H1 (cell line): ENCODE results near the gene GBF1. TPM values are rescaled to one million over a fixed set of nuclear protein-coding genes. Genes with fewer than 3 reads are reported as not detected.

Experiments used
- CTCF ChIA-PET: fragments of 300-600 bp; sonication (Branson Sonifier 250); formaldehyde crosslinking; loops from one replicate; lab custom pipeline; 2021; ENCODE audit not compliant: partially characterized antibody; lab: Charles Lee
- POLR2A ChIA-PET: fragments of 300-600 bp; sonication (Branson Sonifier 250); formaldehyde crosslinking; loops from one replicate; lab custom pipeline; 2021; ENCODE audit warnings: inconsistent platforms; ENCODE audit not compliant: partially characterized antibody; lab: Charles Lee
- DNase-seq, 2 experiments: peaks; one replicate each; pipeline versions ENCODE4 v3.0.0 to v3.0.0-alpha.2; 2010 to 2022; ENCODE audit warnings: low spot score in 2 of 2, low read depth in 1 of 2, mixed read lengths in 1 of 2
- FAIRE-seq: peaks from 2 replicates; lab custom pipeline; 2011; peaks lifted over from hg19 to GRCh38; lab: Jason Lieb, UNC
- H2AFZ ChIP-seq: 2 replicates; pipeline ENCODE4 v1.8.1; 2012; ENCODE audit warnings: low read length, inconsistent platforms
- H2AK5ac ChIP-seq: 2 replicates; pipeline ENCODE4 v1.6.1; 2013; ENCODE audit warnings: low read depth, low read length
- H2BK120ac ChIP-seq: replicated peaks from 2 replicates; pipeline ENCODE3; 2013; ENCODE audit warnings: low read depth, low read length, inconsistent platforms
- H2BK12ac ChIP-seq: 2 replicates; pipeline ENCODE4 v1.6.1; 2013; ENCODE audit warnings: low read depth, low read length
- H2BK15ac ChIP-seq: 2 replicates; pipeline ENCODE4 v1.6.1; 2013; ENCODE audit warnings: low read length
- H2BK20ac ChIP-seq: 2 replicates; pipeline ENCODE4 v1.6.1; 2013; ENCODE audit warnings: low read length
- H2BK5ac ChIP-seq: 2 replicates; pipeline ENCODE4 v1.6.1; 2013; ENCODE audit warnings: low read depth, low read length
- H3K14ac ChIP-seq: 2 replicates; pipeline ENCODE4 v1.6.1; 2013; ENCODE audit warnings: inconsistent platforms; ENCODE audit not compliant: insufficient read length
- H3K18ac ChIP-seq: 2 replicates; pipeline ENCODE4 v1.6.1; 2013; ENCODE audit warnings: low read length; ENCODE audit errors: extremely low read depth
- H3K23ac ChIP-seq: 2 replicates; pipeline ENCODE4 v1.6.1; 2013; ENCODE audit warnings: inconsistent platforms; ENCODE audit not compliant: insufficient read length
- H3K23me2 ChIP-seq: 2 replicates; pipeline ENCODE4 v1.6.1; 2013; ENCODE audit warnings: low read depth, low read length
- H3K27ac ChIP-seq: 2 replicates; pipeline ENCODE4 v1.6.1; 2011; ENCODE audit warnings: low read depth, low read length, inconsistent platforms
- H3K27me3 ChIP-seq, 4 experiments: replicated peaks in 1 of 4; 1 replicate in 1 of 4; 2 replicates in 3 of 4; pipeline versions ENCODE4 v1.6.1 to v1.8.1; 2011 to 2013; ENCODE audit warnings: low read length in 3 of 4, mild to moderate bottlenecking in 3 of 4, inconsistent platforms in 2 of 4, mixed read lengths in 2 of 4, moderate library complexity in 1 of 4; ENCODE audit not compliant: control insufficient read depth in 3 of 4, insufficient read depth in 3 of 4; ENCODE audit errors: extremely low read depth in 1 of 4
- H3K36me3 ChIP-seq, 4 experiments: 2 replicates each; pipeline versions ENCODE4 v1.6.1 to v1.8.1; 2011 to 2013; ENCODE audit warnings: mild to moderate bottlenecking in 4 of 4, low read length in 3 of 4, moderate library complexity in 2 of 4, control low read depth in 1 of 4, inconsistent platforms in 1 of 4; ENCODE audit not compliant: insufficient read depth in 4 of 4, control insufficient read depth in 2 of 4
- H3K4ac ChIP-seq: replicated peaks from 2 replicates; pipeline ENCODE3; 2013; ENCODE audit warnings: low read length, low read depth, mixed read lengths, inconsistent platforms; ENCODE audit not compliant: insufficient read length
- H3K4me1 ChIP-seq, 4 experiments: replicated peaks in 1 of 4; 1 replicate in 1 of 4; 2 replicates in 3 of 4; pipeline versions ENCODE4 v1.6.1 to v1.8.1; 2011 to 2013; ENCODE audit warnings: low read length in 3 of 4, inconsistent platforms in 2 of 4, mixed read lengths in 1 of 4; ENCODE audit not compliant: insufficient read depth in 4 of 4, control insufficient read depth in 3 of 4
- H3K4me2 ChIP-seq, 2 experiments: 2 replicates each; pipeline versions ENCODE4 v1.6.1 to v1.8.1; 2011 to 2013; ENCODE audit warnings: low read depth in 2 of 2, low read length in 2 of 2, control low read depth in 1 of 2, inconsistent platforms in 1 of 2, mild to moderate bottlenecking in 1 of 2; ENCODE audit not compliant: insufficient read depth in 1 of 2
- H3K4me3 ChIP-seq, 4 experiments: fragments of 200-600, 300-600 bp in 1 of 4; sonication (generic), shearing (Covaris generic), sonication (Bioruptor Twin) in 1 of 4; 2 replicates each; pipeline versions ENCODE4 v1.5.1 to v1.8.1; 2011 to 2016; ENCODE audit warnings: low read length in 4 of 4, low read depth in 3 of 4, control low read depth in 2 of 4, inconsistent platforms in 2 of 4, mild to moderate bottlenecking in 2 of 4, mixed read lengths in 1 of 4, moderate library complexity in 1 of 4; ENCODE audit not compliant: insufficient read depth in 2 of 4; ENCODE audit errors: extremely low read depth in 1 of 4
- H3K56ac ChIP-seq: replicated peaks from 2 replicates; pipeline ENCODE3; 2013; ENCODE audit warnings: low read depth, mild to moderate bottlenecking, mixed read lengths, low read length, inconsistent platforms; ENCODE audit not compliant: insufficient read length
- H3K79me1 ChIP-seq: 2 replicates; pipeline ENCODE4 v1.6.1; 2013; ENCODE audit warnings: low read depth, low read length, control low read depth
- H3K79me2 ChIP-seq, 2 experiments: 2 replicates each; pipeline versions ENCODE4 v1.6.1 to v1.8.1; 2012 to 2013; ENCODE audit warnings: low read length in 2 of 2, mild to moderate bottlenecking in 2 of 2, inconsistent platforms in 1 of 2; ENCODE audit not compliant: insufficient read depth in 2 of 2, control insufficient read depth in 1 of 2
- H3K9ac ChIP-seq, 4 experiments: replicated peaks in 1 of 4; 1 replicate in 1 of 4; 2 replicates in 3 of 4; pipeline versions ENCODE4 v1.6.1 to v1.8.1; 2011 to 2013; ENCODE audit warnings: low read depth in 3 of 4, low read length in 3 of 4, control low read depth in 2 of 4, mild to moderate bottlenecking in 2 of 4, moderate library complexity in 2 of 4, inconsistent platforms in 1 of 4; ENCODE audit errors: extremely low read depth in 1 of 4
- H3K9me3 ChIP-seq, 2 experiments: 2 replicates each; pipeline versions ENCODE4 v1.6.1 to v1.8.1; 2012 to 2013; ENCODE audit warnings: mild to moderate bottlenecking in 2 of 2, moderate library complexity in 2 of 2, control low read depth in 1 of 2, inconsistent platforms in 1 of 2, low read depth in 1 of 2, low read length in 1 of 2, mixed read lengths in 1 of 2; ENCODE audit not compliant: insufficient read depth in 2 of 2
- H4K20me1 ChIP-seq, 2 experiments: replicated peaks in 1 of 2; 2 replicates each; pipeline versions ENCODE3 to v1.8.1; 2011 to 2013; ENCODE audit warnings: inconsistent platforms in 2 of 2, low read length in 2 of 2, mild to moderate bottlenecking in 1 of 2; ENCODE audit not compliant: insufficient read depth in 2 of 2, control insufficient read depth in 1 of 2
- H4K5ac ChIP-seq: 2 replicates; pipeline ENCODE4 v1.6.1; 2013; ENCODE audit warnings: low read length, low read depth, mixed read lengths, inconsistent platforms; ENCODE audit not compliant: insufficient read length
- H4K8ac ChIP-seq: 2 replicates; pipeline ENCODE4 v1.8.0; 2013; ENCODE audit warnings: mild to moderate bottlenecking, moderate library complexity, low read length, inconsistent platforms; ENCODE audit not compliant: insufficient read depth; ENCODE audit errors: extremely low read depth
- H4K91ac ChIP-seq: replicated peaks from 2 replicates; pipeline ENCODE3; 2013; ENCODE audit warnings: low read length, mixed read lengths, inconsistent platforms; ENCODE audit not compliant: insufficient read length
- ASH2L ChIP-seq: fragments of 200-600, 300-600 bp; sonication (generic); IDR thresholded peaks from one replicate; pipeline ENCODE4 v1.7.1; 2017; ENCODE audit warnings: low read length
- ATF3 ChIP-seq: IDR thresholded peaks from 2 replicates; pipeline ENCODE4 v1.6.1; 2011; ENCODE audit warnings: low read depth, mild to moderate bottlenecking, low read length; ENCODE audit not compliant: insufficient read depth
- CBX5 ChIP-seq: fragments of 300-800, 300-1000 bp; sonication (generic); IDR thresholded peaks from 2 replicates; pipeline ENCODE4 v1.7.1; 2016; ENCODE audit warnings: antibody characterized with exemption, low read length, low read depth
- CHD1 ChIP-seq: IDR thresholded peaks from 2 replicates; pipeline ENCODE4 v1.6.1; 2012; ENCODE audit warnings: low read depth, low read length, improper control_type of control experiment
- EP300 ChIP-seq, 2 experiments: IDR thresholded peaks; 1 replicate in 1 of 2; 2 replicates in 1 of 2; pipeline ENCODE4 v1.6.1; 2011 to 2012; ENCODE audit warnings: low read depth in 2 of 2, low read length in 2 of 2, mild to moderate bottlenecking in 2 of 2, borderline replicate concordance in 1 of 2, inconsistent platforms in 1 of 2, moderate library complexity in 1 of 2
- EZH2 ChIP-seq: fragments of 200-600 bp; sonication (generic); IDR thresholded peaks from 2 replicates; pipeline ENCODE4 v1.7.1; 2012; ENCODE audit warnings: low read depth, mild to moderate bottlenecking, moderate library complexity, low read length, inconsistent platforms; ENCODE audit not compliant: severe bottlenecking
- FOSL1 ChIP-seq: IDR thresholded peaks from 2 replicates; pipeline ENCODE4 v1.6.1; 2011; ENCODE audit warnings: mild to moderate bottlenecking, low read depth, low read length, moderate library complexity; ENCODE audit not compliant: insufficient read depth
- MAX ChIP-seq: IDR thresholded peaks from 2 replicates; pipeline ENCODE4 v1.6.1; 2012; ENCODE audit warnings: inconsistent platforms
- PHF8 ChIP-seq: fragments of 200-600 bp; sonication (generic); conservative IDR thresholded peaks from 2 replicates; pipeline ENCODE4 v1.7.1; 2012; ENCODE audit warnings: low read depth, mild to moderate bottlenecking, inconsistent platforms, low read length, moderate library complexity
- POLR2A ChIP-seq, 2 experiments: IDR thresholded peaks; 1 replicate in 1 of 2; 2 replicates in 1 of 2; pipeline ENCODE4 v1.6.1; 2011; ENCODE audit warnings: low read depth in 2 of 2, low read length in 2 of 2, mild to moderate bottlenecking in 2 of 2; ENCODE audit errors: control extremely low read depth in 1 of 2
- RAD21 ChIP-seq, 2 experiments: IDR thresholded peaks in 1 of 2; conservative IDR thresholded peaks in 1 of 2; 2 replicates each; pipeline ENCODE4 v1.6.1; 2011; ENCODE audit warnings: low read depth in 2 of 2, low read length in 2 of 2, improper control_type of control experiment in 1 of 2, inconsistent platforms in 1 of 2, mild to moderate bottlenecking in 1 of 2, moderate library complexity in 1 of 2
- SIRT6 ChIP-seq: IDR thresholded peaks from one replicate; pipeline ENCODE4 v1.7.1; 2012; ENCODE audit warnings: low read length, inconsistent platforms
- SIX5 ChIP-seq: IDR thresholded peaks from 2 replicates; pipeline ENCODE4 v1.6.1; 2011; ENCODE audit warnings: mild to moderate bottlenecking, low read depth, low read length
- WGBS, 2 experiments: shearing (Covaris generic) in 1 of 2; methylation state at CpG; one replicate each; pipeline versions ENCODE4 v1.1.6 to v1.1.7; 2013 to 2015; ENCODE audit warnings: low lambda C conversion rate in 2 of 2, mixed read lengths in 2 of 2, inconsistent platforms in 1 of 2, low coverage in 1 of 2, missing lambda C conversion rate in 1 of 2; ENCODE audit not compliant: insufficient replicate concordance in 2 of 2, insufficient coverage in 1 of 2, insufficient read length in 1 of 2; ENCODE audit errors: extremely low coverage in 1 of 2, missing lambda C conversion rate in 1 of 2; 5-methylcytosine and 5-hydroxymethylcytosine counted together
- polyA plus RNA-seq, 7 experiments: library from polyadenylated mRNA; depleted of rRNA in 3 of 7; stranded (reverse) in 5 of 7; unstranded in 2 of 7; fragments of >200 nt in 5 of 7; fragments of 200-250 nt in 2 of 7; gene quantifications; 1 replicate in 5 of 7; 2 replicates in 1 of 7; 4 replicates in 1 of 7; pipeline versions ENCODE4 v1.2.1 to v1.2.3, GENCODE V29; 2011 to 2013; ENCODE audit warnings: missing spikeins in 2 of 7, mixed read lengths in 2 of 7
- total RNA-seq: library from RNA; stranded (reverse); fragmentation: NEBNext Ultra II Directional; extraction: Animal tissue kit (Norgen Biotek cat#: 25700); gene quantifications from 2 replicates; pipeline ENCODE4 v1.2.1, GENCODE V29; 2021

Gene GBF1
- total and polyA plus RNA-seq, 2 of the 8 experiments (the other 6 are each of a cell fraction or from before 2014, with no cell fraction given), result 11.0 to 25.5 TPM

GRCh38 chr10:102300278-102300843 lies 55.0 kb downstream of the GBF1 start:
- no peaks in the 10 kb centered on the region for H3K36me3 ChIP-seq
- no peak overlapping the region for H3K4me2 ChIP-seq
- POLR2A ChIA-PET, result no interaction called here
- no peak overlapping the region for H2AFZ ChIP-seq
- H3K79me2 ChIP-seq, result no peaks in the 10 kb centered on the region
- H3K27ac ChIP-seq, result no peak overlapping the region
- H3K23me2 ChIP-seq, result no peaks in the 10 kb centered on the region
- H3K9me3 ChIP-seq, result peaks cover 0 to 9% of the 10 kb centered on the region in 2 experiments; a peak in 1 of 4 replicates
- no peak overlapping the region for H3K9ac ChIP-seq
- CTCF ChIA-PET, result interaction anchor here (1.0 to 1.6 kb wide), 4 partner anchors 9 to 71 kb away, joined by 3 to 5 read pairs (median 3); no protein-coding TSS in a partner anchor
- no peak overlapping the region for H2BK5ac ChIP-seq
- no peak overlapping the region for H3K4me3 ChIP-seq
- DNase-seq (no peak), FAIRE-seq (no peak)
- H4K20me1 ChIP-seq, result peaks cover 0 to 2% of the 10 kb centered on the region in 2 experiments
- no peak overlapping the region for H2BK120ac ChIP-seq
- H4K5ac ChIP-seq, result no peak overlapping the region
- no peaks in the 10 kb centered on the region for H3K4me1 ChIP-seq
- H3K79me1 ChIP-seq, result no peaks in the 10 kb centered on the region
- H2BK15ac ChIP-seq, result no peak overlapping the region
- no peak overlapping the region for H3K23ac ChIP-seq
- H2BK12ac ChIP-seq, result no peak overlapping the region
- no peak overlapping the region for H4K8ac ChIP-seq
- H4K91ac ChIP-seq, result no peak overlapping the region
- H2AK5ac ChIP-seq, result no peak overlapping the region
- H2BK20ac ChIP-seq, result no peak overlapping the region
- H3K4ac ChIP-seq, result no peak overlapping the region
- no peak overlapping the region for H3K56ac ChIP-seq
- no peaks in the 10 kb centered on the region for H3K27me3 ChIP-seq
- H3K14ac ChIP-seq, result no peak overlapping the region
- 89% methylated on average over 4 of the region's 4 CpGs; no CpG with 5 or more reads in 1 of the 2 experiments for WGBS, 2 experiments
- H3K18ac ChIP-seq, result no peak overlapping the region
- TF ChIP-seq CHD1 (no peak), SIRT6 (no peak), CBX5 (no peak), ASH2L (no peak), EP300 (IDR thresholded peaks at IDR 0.05; ENCODE audit: borderline replicate concordance in 1 of 2, low read depth in 2 of 2, low read length in 2 of 2) (no peak), RAD21 (IDR thresholded peaks at IDR 0.05 in 1 of 2, conservative IDR thresholded peaks at IDR 0.05 in 1 of 2; ENCODE audit: low read depth in 2 of 2, low read length in 2 of 2) (no peak), FOSL1 (no peak), EZH2 (no peak), POLR2A (IDR thresholded peaks at IDR 0.05; ENCODE audit: control extremely low read depth in 1 of 2, low read depth in 2 of 2, low read length in 2 of 2) (no peak), MAX (no peak), SIX5 (no peak), PHF8 (no peak), ATF3 (no peak)
